Omental fat pad (tissue), 4 donors: ENCODE data around the gene RRP1B. TPM values are rescaled to one million over a fixed set of nuclear protein-coding genes. Genes with fewer than 3 reads are reported as not detected.
A peak's percentile ranks its signal among the peaks of the same experiment; 100 is the strongest.

ENCODE experiments used
- ATAC-seq: fragments of 150-250 bp; one replicate; pipeline ENCODE4 v1.9.1; 2016; ENCODE audit warnings: mild to moderate bottlenecking, moderate library complexity; ENCODE audit not compliant: low FRiP score
- DNase-seq: peaks from one replicate; pipeline ENCODE4 v3.0.0-alpha.2; 2019; ENCODE audit warnings: low spot score
- CTCF ChIP-seq, 3 donors: fragments of 450-650 bp; IDR thresholded peaks; one replicate each; pipeline ENCODE4 v1.5.1; 2016 to 2017; ENCODE audit warnings: antibody characterized with exemption in 3 of 3, mild to moderate bottlenecking in 3 of 3, moderate library complexity in 2 of 3
- small RNA-seq: library from RNA; depleted of rRNA; stranded (forward); fragments of <200 nt; gene quantifications from one replicate; pipeline ENCODE3, GENCODE V24; 2016
- total RNA-seq, 4 donors: library from RNA; depleted of rRNA; stranded (reverse); fragments of >200 nt; gene quantifications; one replicate each; pipeline ENCODE4 v1.1.0, GENCODE V29; 2016

The RRP1B gene
- total RNA-seq, 4 donors from 2014 or later, result 19.4 to 47.4 (median 22.0) TPM

DNA sequence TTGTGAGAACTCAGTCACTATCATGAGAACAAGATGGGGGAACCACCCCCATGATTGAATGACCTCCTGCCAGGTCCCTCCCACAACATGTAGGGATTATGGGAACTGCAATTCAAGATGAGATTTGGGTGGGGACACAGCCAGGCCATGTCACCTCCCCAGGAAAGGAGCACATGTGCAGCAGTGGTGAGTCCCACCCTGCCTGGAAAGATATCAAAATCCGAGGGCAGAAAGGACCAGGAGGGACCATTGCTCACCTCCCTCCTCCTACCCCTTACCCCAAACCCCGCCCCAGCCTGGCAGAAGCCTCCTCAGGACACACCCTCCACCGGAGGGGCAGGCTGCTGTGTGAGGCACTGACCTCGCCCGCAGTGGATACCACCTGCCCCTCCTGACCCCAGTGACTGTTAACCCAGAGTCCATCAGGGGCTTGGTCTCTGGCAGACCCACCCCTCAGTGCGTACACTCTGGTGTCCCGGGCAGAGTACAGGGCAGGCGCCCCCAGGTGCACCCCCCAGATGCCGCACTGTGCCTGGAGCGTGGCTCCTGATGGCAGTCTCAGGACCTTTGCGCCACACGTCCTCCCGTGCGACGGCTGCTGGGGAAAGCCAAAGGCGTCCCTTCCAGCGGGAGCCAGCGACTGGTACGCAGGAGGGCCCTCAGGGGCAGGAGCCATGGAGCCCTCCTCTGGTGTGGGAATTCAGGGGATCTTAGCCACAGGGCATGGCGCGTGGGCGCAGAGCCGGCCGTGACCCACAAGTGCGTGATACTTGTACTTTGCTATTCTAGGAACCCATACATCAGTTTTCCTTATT is 80.5 kb downstream of the RRP1B start:
- TF ChIP-seq CTCF (IDR thresholded peaks at IDR 0.05), result no peak
- DNase-seq, result no peak
- peak; percentile 5 for ATAC-seq

- DNase-seq, result no peak
- peak; percentile 62 for ATAC-seq
- no peak for TF ChIP-seq CTCF (IDR thresholded peaks at IDR 0.05)
Observed at GRCh38 chr21:43740497-43741156, 81.3 kb downstream of the RRP1B start.

DNA sequence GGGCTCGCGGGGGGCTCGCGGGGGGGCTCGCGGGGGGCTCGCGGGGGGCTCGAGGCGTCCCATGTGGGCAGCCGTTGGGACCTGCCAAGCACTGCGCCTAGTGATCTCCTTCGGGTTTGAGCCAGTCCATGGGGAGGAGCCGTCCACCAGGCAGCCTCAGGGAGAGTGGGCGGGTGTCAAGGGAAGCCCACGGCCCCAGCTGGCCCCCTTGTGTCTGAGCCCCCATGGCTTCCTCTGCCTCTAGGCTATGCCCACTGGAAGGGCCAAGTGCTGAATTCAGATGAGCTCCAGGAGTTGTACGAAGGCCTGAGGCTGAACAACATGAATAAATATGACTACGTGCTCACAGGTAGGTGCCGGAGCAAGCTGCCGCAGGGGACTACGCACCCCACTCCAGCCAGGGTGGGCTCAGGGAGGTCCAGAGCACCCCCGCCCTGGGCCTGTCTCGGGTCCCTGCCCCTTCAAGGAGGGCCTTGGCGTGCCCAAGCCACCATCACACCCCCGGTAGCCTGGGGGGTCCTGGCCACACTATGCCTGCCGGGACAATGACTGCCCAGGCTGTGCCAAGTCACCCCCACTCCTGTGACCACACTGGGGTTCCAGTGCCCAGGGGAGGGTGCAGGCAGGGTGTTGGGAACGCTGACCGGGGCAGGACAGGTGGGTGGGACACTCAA is 82.2 kb downstream of the RRP1B start:
- TF ChIP-seq CTCF (IDR thresholded peaks at IDR 0.05), result no peak

GRCh38 chr21:43743947-43744346 is 84.6 kb downstream of the RRP1B start:
- no peak for ATAC-seq
- no peak for TF ChIP-seq CTCF (IDR thresholded peaks at IDR 0.05)

More for the DNA sequence above, 82.2 kb downstream of the RRP1B start:
- no peak for DNase-seq
- ATAC-seq, result no peak

GRCh38 chr21:43744725-43745124 is 85.4 kb downstream of the RRP1B start:
- ATAC-seq (no peak), DNase-seq (no peak)
- no peak for TF ChIP-seq CTCF (IDR thresholded peaks at IDR 0.05)

More at GRCh38 chr21:43743947-43744346, 84.6 kb downstream of the RRP1B start:
- no peak for DNase-seq

Small RNAs within 50 kb of the gene (small RNA-seq; reads per million reads assigned to genes)
- gene MIR6070, result not detected

Other genes starting within 250 kb of the RRP1B start
- 10 to 100 TPM in 2 of 4 donors, 1 to 10 TPM in 2; 3.8 to 86.6 (median 14.5) TPM for gene SIK1, start 232.4 kb upstream of the RRP1B start, total RNA-seq
- gene HSF2BP, start 72 bp upstream of the RRP1B start, total RNA-seq, result 1 to 10 TPM in 2 of 4 donors, under 1 TPM in 1, not detected in 1; 0.94 to 1.6 (median 1.1) TPM
- gene PDXK, start 59.6 kb downstream of the RRP1B start, total RNA-seq, result 100 to 1,000 TPM in 2 of 4 donors, 10 to 100 TPM in 2; 58.8 to 111 (median 93.5) TPM
- gene CSTB, start 116.7 kb downstream of the RRP1B start, total RNA-seq, result 10 to 100 TPM in 3 of 4 donors, 1 to 10 TPM in 1; 8.0 to 27.9 (median 17.7) TPM
- gene RRP1, start 130.0 kb downstream of the RRP1B start, total RNA-seq, result 10 to 100 TPM; 22.0 to 66.8 (median 25.4) TPM
- gene AGPAT3, start 205.7 kb downstream of the RRP1B start, total RNA-seq, result 10 to 100 TPM; 29.7 to 47.0 (median 43.3) TPM